ENCODE measurements around the gene CAMK1D. TPM values are rescaled to one million over a fixed set of nuclear protein-coding genes. Genes with fewer than 3 reads are reported as not detected.

The CAMK1D gene
- total and polyA plus RNA-seq, 2 of the 8 experiments (the other 6 are each of a cell fraction or from before 2014, with no cell fraction given): 3.5 to 10.6 TPM

GRCh38 chr10:12502526-12503274 lies 153.4 kb downstream of the CAMK1D start:
- no peak overlapping the region for H3K4me2 ChIP-seq (ENCODE audit: insufficient read depth in 1 of 2, low read depth in 2 of 2, low read length in 2 of 2)
- H2BK20ac ChIP-seq (ENCODE audit: low read length): no peak overlapping the region
- H3K4me1 ChIP-seq (replicated peaks in 1 of 4; ENCODE audit: control insufficient read depth in 3 of 4, insufficient read depth in 4 of 4, low read length in 3 of 4): peaks cover 0 to 3% (median 0%) of the 10 kb centered on the region in 4 experiments; a peak in 2 of 7 replicates
- H2BK5ac ChIP-seq (ENCODE audit: low read depth, low read length): peak overlapping the region; percentile 72; the same call in 1 of the 2 replicates
- H2AFZ ChIP-seq (ENCODE audit: low read length): no peak overlapping the region
- 0 out of 7 replicates have a peak overlapping the region, but pooled peaks of 1 of the 4 experiments have one; percentile 13 for H3K9ac ChIP-seq (replicated peaks in 1 of 4; ENCODE audit: extremely low read depth in 1 of 4, low read depth in 3 of 4, low read length in 3 of 4)
- no peaks in the 10 kb centered on the region for H3K27me3 ChIP-seq (replicated peaks in 1 of 4; ENCODE audit: control insufficient read depth in 3 of 4, extremely low read depth in 1 of 4, insufficient read depth in 3 of 4, low read length in 3 of 4)
- ChIA-PET CTCF (ENCODE audit: partially characterized antibody) (interaction anchor here (1.0 to 1.3 kb wide), 2 partner anchors 9 to 207 kb away, joined by 4 to 7 read pairs; no protein-coding TSS in a partner anchor), POLR2A (ENCODE audit: partially characterized antibody) (no interaction called here)
- H3K56ac ChIP-seq (replicated peaks; ENCODE audit: insufficient read length, low read depth, low read length): no peak overlapping the region
- no peaks in the 10 kb centered on the region for H3K79me2 ChIP-seq (ENCODE audit: control insufficient read depth in 1 of 2, insufficient read depth in 2 of 2, low read length in 2 of 2)
- no peak overlapping the region for H3K23ac ChIP-seq (ENCODE audit: insufficient read length)
- H3K79me1 ChIP-seq (ENCODE audit: low read depth, low read length): no peaks in the 10 kb centered on the region
- no peaks in the 10 kb centered on the region for H4K20me1 ChIP-seq (replicated peaks in 1 of 2; ENCODE audit: control insufficient read depth in 1 of 2, insufficient read depth in 2 of 2, low read length in 2 of 2)
- H3K14ac ChIP-seq (ENCODE audit: insufficient read length): no peak overlapping the region
- 88% methylated on average over 19 of the region's 19 CpGs; no CpG with 5 or more reads in 1 of the 2 experiments for WGBS, 2 experiments (ENCODE audit: extremely low coverage in 1 of 2, insufficient coverage in 1 of 2, insufficient read length in 1 of 2, insufficient replicate concordance in 2 of 2, low coverage in 1 of 2, low lambda C conversion rate in 2 of 2, missing lambda C conversion rate in 1 of 2)
- DNase-seq (ENCODE audit: low read depth in 1 of 2, low spot score in 2 of 2) (peak in 1 of 2 experiments; percentile 35), FAIRE-seq (no peak)
- no peak overlapping the region for H2BK120ac ChIP-seq (replicated peaks; ENCODE audit: low read depth, low read length)
- no peak overlapping the region for H4K91ac ChIP-seq (replicated peaks; ENCODE audit: insufficient read length, low read length)
- H2AK5ac ChIP-seq (ENCODE audit: low read depth, low read length): no peak overlapping the region; the same call in 1 of the 2 replicates
- no peak overlapping the region for H4K5ac ChIP-seq (ENCODE audit: insufficient read length, low read depth, low read length)
- no peak overlapping the region for H3K18ac ChIP-seq (ENCODE audit: extremely low read depth, low read length)
- H3K27ac ChIP-seq (ENCODE audit: low read depth, low read length): no peak overlapping the region
- no peaks in the 10 kb centered on the region for H3K23me2 ChIP-seq (ENCODE audit: low read depth, low read length)
- H2BK15ac ChIP-seq (ENCODE audit: low read length): no peak overlapping the region
- no peaks in the 10 kb centered on the region for H3K9me3 ChIP-seq (ENCODE audit: insufficient read depth in 2 of 2, low read depth in 1 of 2, low read length in 1 of 2)
- H3K4me3 ChIP-seq (ENCODE audit: extremely low read depth in 1 of 4, insufficient read depth in 2 of 4, low read depth in 3 of 4, low read length in 4 of 4): no peak overlapping the region
- H3K36me3 ChIP-seq (ENCODE audit: control insufficient read depth in 2 of 4, insufficient read depth in 4 of 4, low read length in 3 of 4): no peaks in the 10 kb centered on the region
- H3K4ac ChIP-seq (replicated peaks; ENCODE audit: insufficient read length, low read depth, low read length): no peak overlapping the region
- no peak overlapping the region; the same call in 1 of the 2 replicates for H4K8ac ChIP-seq (ENCODE audit: extremely low read depth, insufficient read depth, low read length)
- no peak overlapping the region for H2BK12ac ChIP-seq (ENCODE audit: low read depth, low read length)
- TF ChIP-seq CTBP2 (IDR thresholded peaks at IDR 0.05; ENCODE audit: borderline replicate concordance, insufficient read depth, insufficient read length, low read length) (no peak), KDM4A (IDR thresholded peaks at IDR 0.05; ENCODE audit: low read depth, low read length, severe bottlenecking) (no peak), SAP30 (IDR thresholded peaks at IDR 0.05; ENCODE audit: insufficient read depth, insufficient replicate concordance, low read length) (no peak), USF2 (IDR thresholded peaks at IDR 0.05; ENCODE audit: low read length) (no peak), BRCA1 (IDR thresholded peaks at IDR 0.05; ENCODE audit: low read depth, low read length) (no peak), ATF2 (IDR thresholded peaks at IDR 0.05; ENCODE audit: low read length) (no peak), NRF1 (IDR thresholded peaks at IDR 0.05; ENCODE audit: low read depth, low read length) (no peak), E2F6 (IDR thresholded peaks at IDR 0.05) (no peak)

Measured in H1 (cell line).